PC-9 (cell line): ENCODE measurements around the gene SEL1L2. TPM values are rescaled to one million over a fixed set of nuclear protein-coding genes. Genes with fewer than 3 reads are reported as not detected.

ENCODE experiments used
- BruUV-seq: library from RNA; stranded (reverse); fragments of 400-500 nt; replicated peaks from 2 replicates; lab custom pipeline; 2021; lab: Mats Ljungman, UMichigan
- CTCF ChIA-PET: fragments of 300-600 bp; sonication (Branson Sonifier 250); formaldehyde crosslinking; loops from one replicate; lab custom pipeline; 2022; ENCODE audit warnings: antibody characterized with exemption; lab: Charles Lee
- POLR2A ChIA-PET: fragments of 300-600 bp; sonication (Branson Sonifier 250); formaldehyde crosslinking; loops from one replicate; lab custom pipeline; 2022; ENCODE audit warnings: antibody characterized with exemption; ENCODE audit not compliant: unreplicated experiment; lab: Charles Lee
- DNase-seq, 2 experiments: peaks; one replicate each; pipeline versions ENCODE4 v3.0.0 to v3.0.0-alpha.2; 2015 to 2022; ENCODE audit warnings: mixed read lengths in 1 of 2
- H2AFZ ChIP-seq: fragments of 200-600 bp; sonication (generic); 2 replicates; pipeline ENCODE4 v1.8.1; 2017; ENCODE audit warnings: antibody characterized with exemption
- H3F3A ChIP-seq: fragments of 200-600 bp; sonication (generic); 2 replicates; pipeline ENCODE4 v1.8.1; 2017; ENCODE audit warnings: antibody characterized with exemption, mild to moderate bottlenecking, low read depth; ENCODE audit not compliant: insufficient read depth
- H3K27ac ChIP-seq: fragments of 200-600 bp; sonication (generic); 2 replicates; pipeline ENCODE4 v1.6.1; 2016; ENCODE audit warnings: mixed run types
- H3K27me3 ChIP-seq: fragments of 200-600 bp; sonication (generic); 2 replicates; pipeline ENCODE4 v1.6.1; 2016; ENCODE audit warnings: low read depth, mixed run types; ENCODE audit not compliant: insufficient read depth
- H3K36me3 ChIP-seq: fragments of 200-600 bp; sonication (generic); 2 replicates; pipeline ENCODE4 v1.6.1; 2016; ENCODE audit warnings: low read depth, mixed run types
- H3K4me1 ChIP-seq: fragments of 200-600 bp; sonication (generic); replicated peaks from 2 replicates; pipeline ENCODE4 v1.6.1; 2016; ENCODE audit warnings: mixed run types; ENCODE audit not compliant: insufficient read depth
- H3K4me2 ChIP-seq: fragments of 200-600 bp; sonication (generic); 2 replicates; pipeline ENCODE4 v1.6.1; 2017; ENCODE audit warnings: mixed run types
- H3K4me3 ChIP-seq: fragments of 200-600 bp; sonication (generic); 2 replicates; pipeline ENCODE4 v1.6.1; 2016; ENCODE audit warnings: mixed run types
- H3K79me2 ChIP-seq: fragments of 200-600 bp; sonication (generic); 2 replicates; pipeline ENCODE4 v1.6.1; 2017; ENCODE audit warnings: low read depth, mixed run types
- H3K9me2 ChIP-seq: fragments of 200-600 bp; sonication (generic); 2 replicates; pipeline ENCODE4 v1.8.1; 2017; ENCODE audit warnings: mild to moderate bottlenecking; ENCODE audit not compliant: insufficient read depth
- H3K9me3 ChIP-seq: fragments of 200-600 bp; sonication (generic); 2 replicates; pipeline ENCODE4 v1.8.1; 2016; ENCODE audit warnings: low read depth; ENCODE audit not compliant: insufficient read depth
- H4K20me1 ChIP-seq: fragments of 200-600 bp; sonication (generic); 2 replicates; pipeline ENCODE4 v1.8.1; 2017; ENCODE audit not compliant: insufficient read depth
- CTCF ChIP-seq: fragments of 200-600 bp; sonication (generic); conservative IDR thresholded peaks from 2 replicates; pipeline ENCODE4 v1.6.1; 2017; ENCODE audit warnings: mixed run types, antibody characterized with exemption, mild to moderate bottlenecking, moderate library complexity
- EZH2 ChIP-seq: fragments of 200-600 bp; sonication (generic); IDR thresholded peaks from 2 replicates; pipeline ENCODE4 v1.8.0; 2017; ENCODE audit warnings: antibody characterized with exemption, low read depth
- intact Hi-C: fragments of 100-400 bp; cut with micrococcal nuclease; formaldehyde crosslinking; loops from one replicate; pipeline ENCODE4 v1.10.0; 2022; ENCODE audit not compliant: unreplicated experiment
- total RNA-seq: library from RNA; stranded (reverse); gene quantifications from 2 replicates; pipeline ENCODE4 v1.2.3, GENCODE V29; 2021

The SEL1L2 gene
- total RNA-seq, 1 experiment from 2014 or later = not detected

- Histone ChIP-seq H3K9me3 (no peaks in the 10 kb centered on the region), H3K4me1 (peaks cover 10% of the 10 kb centered on the region), H3K27ac (no peak overlapping the region), H3K27me3 (no peaks in the 10 kb centered on the region), H3K4me3 (no peak overlapping the region), H3K4me2 (no peak overlapping the region), H4K20me1 (no peaks in the 10 kb centered on the region; the same call in 1 of the 2 replicates), H3F3A (0 out of 2 replicates have a peak, but pooled peaks cover 4% of the 10 kb centered on the region), H3K79me2 (no peaks in the 10 kb centered on the region), H2AFZ (no peak overlapping the region), H3K9me2 (no peaks in the 10 kb centered on the region), H3K36me3 (no peaks in the 10 kb centered on the region)
- no peak for DNase-seq
- intact Hi-C loops = no loop called here
- ChIA-PET POLR2A (no interaction called here), CTCF (no interaction called here)
- no TSS peak for BruUV-seq
- TF ChIP-seq EZH2 (no peak), CTCF (no peak)
Observed at GRCh38 chr20:14000917-14001316, 10.5 kb upstream of the SEL1L2 start.

GRCh38 chr20:13996265-13996664 lies 5.9 kb upstream of the SEL1L2 start:
- Histone ChIP-seq H3K27ac (no peak overlapping the region), H3K9me2 (no peaks in the 10 kb centered on the region), H3K79me2 (no peaks in the 10 kb centered on the region), H3K27me3 (no peaks in the 10 kb centered on the region), H3K4me1 (peaks cover 10% of the 10 kb centered on the region), H2AFZ (peak overlapping the region; percentile 87), H4K20me1 (no peaks in the 10 kb centered on the region; the same call in 1 of the 2 replicates), H3F3A (0 out of 2 replicates have a peak, but pooled peaks cover 4% of the 10 kb centered on the region), H3K36me3 (no peaks in the 10 kb centered on the region), H3K4me2 (peak overlapping the region; percentile 86), H3K4me3 (peak overlapping the region; percentile 66), H3K9me3 (peaks cover 8% of the 10 kb centered on the region; the same call in 1 of the 2 replicates)
- CTCF ChIA-PET = no interaction called here
- POLR2A ChIA-PET = no interaction called here
- TF ChIP-seq EZH2 (no peak), CTCF (no peak)
- intact Hi-C loops = loop anchor here (5.0 to 10.0 kb wide), 2 partner anchors 161 to 226 kb away; no protein-coding TSS in a partner anchor
- DNase-seq = no peak
- BruUV-seq = no TSS peak

- ChIA-PET CTCF (no interaction called here), POLR2A (interaction anchor here (0.5 kb wide), 1 partner anchor 139 kb away, joined by 3 read pairs; no protein-coding TSS in a partner anchor)
- no TSS peak for BruUV-seq
- Histone ChIP-seq H3K9me2 (no peaks in the 10 kb centered on the region), H3K79me2 (no peaks in the 10 kb centered on the region), H4K20me1 (no peaks in the 10 kb centered on the region; the same call in 1 of the 2 replicates), H2AFZ (peak overlapping the region; percentile 87), H3K4me1 (peaks cover 10% of the 10 kb centered on the region), H3K36me3 (no peaks in the 10 kb centered on the region), H3K27ac (no peak overlapping the region), H3K4me2 (peak overlapping the region; percentile 86), H3K4me3 (peak overlapping the region; percentile 66), H3F3A (0 out of 2 replicates have a peak, but pooled peaks cover 4% of the 10 kb centered on the region), H3K9me3 (peaks cover 8% of the 10 kb centered on the region; the same call in 1 of the 2 replicates), H3K27me3 (no peaks in the 10 kb centered on the region)
- TF ChIP-seq EZH2 (no peak), CTCF (no peak)
- intact Hi-C loops = loop anchor here (5.0 to 10.0 kb wide), 2 partner anchors 161 to 226 kb away; no protein-coding TSS in a partner anchor
- peak in 1 of 2 experiments; percentile 62 for DNase-seq
Observed at GRCh38 chr20:13995841-13996240, 5.4 kb upstream of the SEL1L2 start.
